A549 (cell line): ENCODE data around the gene OCA2. TPM values are rescaled to one million over a fixed set of nuclear protein-coding genes. Genes with fewer than 3 reads are reported as not detected.

ENCODE experiments used
- ATAC-seq, 2 experiments: fragments of 200-7000 bp in 1 of 2; fragments of >200 bp in 1 of 2; cut with Nextera tagmentation in 1 of 2; cut with Tn5 transposase in 1 of 2; 3 replicates each; pipeline versions ENCODE4 v1.8.0 to v1.9.1; 2018 to 2020; ENCODE audit warnings: mild to moderate bottlenecking in 1 of 2, moderate library complexity in 1 of 2
- CTCF ChIA-PET: fragments of 300-600 bp; sonication (Branson Sonifier 250); formaldehyde crosslinking; extraction: SDS; loops from one replicate; lab custom pipeline; 2021; ENCODE audit warnings: antibody characterized with exemption, inconsistent platforms; lab: Yijun Ruan, JAX
- POLR2A ChIA-PET: fragments of 350-600 bp; formaldehyde crosslinking; extraction: SDS; loops from one replicate; lab custom pipeline; 2021; ENCODE audit warnings: antibody characterized with exemption, inconsistent platforms; lab: Yijun Ruan, JAX
- DNase-seq, 2 experiments: peaks; one replicate each; pipeline versions ENCODE4 v3.0.0 to v3.0.0-alpha.2; 2011 to 2016; ENCODE audit warnings: low read depth in 1 of 2, low spot score in 1 of 2
- FAIRE-seq: peaks from 2 replicates; lab custom pipeline; 2011; peaks lifted over from hg19 to GRCh38; lab: Jason Lieb, UNC
- H3K27ac ChIP-seq, 2 experiments: fragments of >200 bp; sonication (Bioruptor Twin); formaldehyde crosslinking; 3 replicates each; pipeline ENCODE4 v1.5.1; 2016 to 2017
- H3K4me1 ChIP-seq: fragments of >200 bp; sonication (Bioruptor Twin); formaldehyde crosslinking; 3 replicates; pipeline ENCODE4 v1.6.1; 2016
- H3K4me2 ChIP-seq: fragments of >200 bp; sonication (Bioruptor Twin); formaldehyde crosslinking; 3 replicates; pipeline ENCODE4 v1.6.1; 2016
- H3K4me3 ChIP-seq: fragments of >200 bp; sonication (Bioruptor Twin); formaldehyde crosslinking; 3 replicates; pipeline ENCODE4 v1.5.1; 2016
- H3K9me3 ChIP-seq: fragments of >200 bp; sonication (Bioruptor Twin); formaldehyde crosslinking; 3 replicates; pipeline ENCODE4 v1.6.1; 2016
- CEBPB ChIP-seq, 2 experiments: fragments of >200 bp in 1 of 2; sonication (Bioruptor Twin) in 1 of 2; formaldehyde crosslinking in 1 of 2; IDR thresholded peaks; 2 replicates each; pipeline ENCODE4 v1.6.1; 2012 to 2016
- EP300 ChIP-seq, 2 experiments: fragments of >200 bp; sonication (Bioruptor Twin); formaldehyde crosslinking; IDR thresholded peaks; 2 replicates in 1 of 2; 3 replicates in 1 of 2; pipeline ENCODE4 v1.6.1; 2016 to 2017
- HOXA7 ChIP-seq: fragments of 250-450 bp; sonication (Bioruptor Pico); IDR thresholded peaks from 2 replicates; pipeline ENCODE4 v1.5.0; 2020; ENCODE audit warnings: mild to moderate bottlenecking, moderate library complexity
- HOXB5 ChIP-seq: fragments of 250-450 bp; sonication (Bioruptor Pico); IDR thresholded peaks from 2 replicates; pipeline ENCODE4 v1.5.0; 2020; ENCODE audit warnings: mild to moderate bottlenecking, moderate library complexity
- JUN ChIP-seq, 2 experiments: fragments of >200 bp; sonication (Bioruptor Twin); formaldehyde crosslinking; IDR thresholded peaks; 2 replicates in 1 of 2; 3 replicates in 1 of 2; pipeline ENCODE4 v1.6.1; 2016 to 2017
- KDM5A ChIP-seq: fragments of 200-600 bp; sonication (generic); IDR thresholded peaks from 2 replicates; pipeline ENCODE4 v1.6.1; 2016; ENCODE audit warnings: antibody characterized with exemption, mild to moderate bottlenecking
- MAZ ChIP-seq: fragments of 150-350 bp; IDR thresholded peaks from 2 replicates; pipeline ENCODE4 v1.6.1; 2014; ENCODE audit warnings: antibody characterized with exemption, low read depth, low read length, borderline replicate concordance
- NR3C1 ChIP-seq: fragments of >200 bp; sonication (Bioruptor Twin); formaldehyde crosslinking; IDR thresholded peaks from 3 replicates; pipeline ENCODE4 v1.6.1; 2017
- POLR2A ChIP-seq: IDR thresholded peaks from 2 replicates; pipeline ENCODE4 v1.6.1; 2012; ENCODE audit warnings: mild to moderate bottlenecking, low read length
- USF2 ChIP-seq: fragments of 450-650 bp; IDR thresholded peaks from 2 replicates; pipeline ENCODE4 v1.6.1; 2014; ENCODE audit warnings: antibody characterized with exemption
- WGBS: methylation state at CpG from one replicate; pipeline ENCODE4 v1.1.6; 2017; ENCODE audit errors: missing lambda C conversion rate; 5-methylcytosine and 5-hydroxymethylcytosine counted together
- polyA plus RNA-seq, 4 experiments: library from polyadenylated mRNA; depleted of rRNA in 3 of 4; stranded (reverse); fragments of >200 nt; fragmentation: RNase III in 1 of 4; extraction: RNeasy Plus Mini Kit Qiagen cat#74134 plus additional on column Dnase treatment in 1 of 4; gene quantifications; 2 replicates in 3 of 4; 3 replicates in 1 of 4; pipeline ENCODE4 v1.2.3, GENCODE V29; 2011 to 2017
- TF ChIP-seq, protein P1 (sequence below): fragments of >200 bp; sonication (Bioruptor Twin); formaldehyde crosslinking; IDR thresholded peaks from 3 replicates; pipeline ENCODE4 v1.5.1; 2016

The OCA2 gene
- polyA plus RNA-seq, 2 of the 4 experiments (the other 2 are of a cell fraction): 0.17 to 0.25 TPM

- 14% methylated on average over 5 of the region's 5 CpGs for WGBS
- TF ChIP-seq MAZ (no peak), CEBPB (IDR thresholded peaks at IDR 0.05) (no peak), HOXA7 (no peak), HOXB5 (CRISPR knock-in tag) (no peak), USF2 (no peak), KDM5A (no peak), NR3C1 (no peak), EP300 (IDR thresholded peaks at IDR 0.05) (no peak), POLR2A (no peak), JUN (IDR thresholded peaks at IDR 0.05) (no peak)
- TF ChIP-seq, protein P1, sequence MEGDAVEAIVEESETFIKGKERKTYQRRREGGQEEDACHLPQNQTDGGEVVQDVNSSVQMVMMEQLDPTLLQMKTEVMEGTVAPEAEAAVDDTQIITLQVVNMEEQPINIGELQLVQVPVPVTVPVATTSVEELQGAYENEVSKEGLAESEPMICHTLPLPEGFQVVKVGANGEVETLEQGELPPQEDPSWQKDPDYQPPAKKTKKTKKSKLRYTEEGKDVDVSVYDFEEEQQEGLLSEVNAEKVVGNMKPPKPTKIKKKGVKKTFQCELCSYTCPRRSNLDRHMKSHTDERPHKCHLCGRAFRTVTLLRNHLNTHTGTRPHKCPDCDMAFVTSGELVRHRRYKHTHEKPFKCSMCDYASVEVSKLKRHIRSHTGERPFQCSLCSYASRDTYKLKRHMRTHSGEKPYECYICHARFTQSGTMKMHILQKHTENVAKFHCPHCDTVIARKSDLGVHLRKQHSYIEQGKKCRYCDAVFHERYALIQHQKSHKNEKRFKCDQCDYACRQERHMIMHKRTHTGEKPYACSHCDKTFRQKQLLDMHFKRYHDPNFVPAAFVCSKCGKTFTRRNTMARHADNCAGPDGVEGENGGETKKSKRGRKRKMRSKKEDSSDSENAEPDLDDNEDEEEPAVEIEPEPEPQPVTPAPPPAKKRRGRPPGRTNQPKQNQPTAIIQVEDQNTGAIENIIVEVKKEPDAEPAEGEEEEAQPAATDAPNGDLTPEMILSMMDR: no peak
- ChIA-PET CTCF (interaction anchor here (1.0 kb wide), 1 partner anchor 814 kb away, joined by 5 read pairs; no protein-coding TSS in a partner anchor), POLR2A (no interaction called here)
- no peak overlapping the region for H3K4me2 ChIP-seq
- H3K4me3 ChIP-seq: no peak overlapping the region
- no peak for ATAC-seq
- no peak for DNase-seq
- H3K27ac ChIP-seq: no peak overlapping the region
- 0 out of 3 replicates have a peak, but pooled peaks cover 10% of the 10 kb centered on the region for H3K9me3 ChIP-seq
- no peaks in the 10 kb centered on the region for H3K4me1 ChIP-seq
- no peak for FAIRE-seq
These were observed 394.1 kb downstream of the OCA2 start for GRCh38 chr15:27705056-27705455.

Other genes starting within 250 kb of the OCA2 start
- 32.8 and 40.9 TPM in 2 replicates for gene HERC2, start 222.9 kb upstream of the OCA2 start, polyA plus RNA-seq (2011; rRNA removed)
- gene HERC2, start 222.9 kb upstream of the OCA2 start, polyA plus RNA-seq (2017; fragmentation: RNase III; extraction: RNeasy Plus Mini Kit Qiagen cat#74134 plus additional on column Dnase treatment): 31.4 to 34.2 TPM (median 33.4 TPM) in 3 replicates